GM18507 (cell line): ENCODE results near the gene GPC3.

Experiments
- DNase-seq: peaks from one replicate; pipeline ENCODE4 v3.0.0; 2011; ENCODE audit warnings: low read depth; ENCODE audit not compliant: insufficient read length; ENCODE audit errors: extremely low spot score
- FAIRE-seq: peaks from 2 replicates; lab custom pipeline; 2011; peaks lifted over from hg19 to GRCh38; lab: Jason Lieb, UNC

The GPC3 gene

GRCh38 chrX:133865761-133866471 lies 119.5 kb downstream of the GPC3 start:
- DNase-seq = no peak
- FAIRE-seq = peak; percentile 56

- FAIRE-seq = no peak
- no peak for DNase-seq
Measured at GRCh38 chrX:133864236-133864635, 121.2 kb downstream of the GPC3 start.

GRCh38 chrX:133859860-133860259 lies 125.5 kb downstream of the GPC3 start:
- no peak for DNase-seq
- no peak for FAIRE-seq

GRCh38 chrX:133859336-133859735 lies 126.1 kb downstream of the GPC3 start:
- FAIRE-seq = no peak
- no peak for DNase-seq

- DNase-seq (no peak), FAIRE-seq (no peak)
Measured at GRCh38 chrX:133857640-133858269, 127.6 kb downstream of the GPC3 start.

GRCh38 chrX:133856819-133857218 lies 128.6 kb downstream of the GPC3 start:
- DNase-seq (no peak), FAIRE-seq (no peak)

- FAIRE-seq = no peak
Measured at GRCh38 chrX:133854290-133854689, 131.1 kb downstream of the GPC3 start.

GRCh38 chrX:133852837-133853356 lies 132.5 kb downstream of the GPC3 start:
- DNase-seq = no peak
- FAIRE-seq = peak; percentile 29

More at GRCh38 chrX:133854290-133854689, 131.1 kb downstream of the GPC3 start:
- DNase-seq = no peak

GRCh38 chrX:133852401-133852800 lies 133.0 kb downstream of the GPC3 start:
- DNase-seq = no peak
- no peak for FAIRE-seq

- FAIRE-seq = no peak
- no peak for DNase-seq
Measured at GRCh38 chrX:133850399-133850798, 135.0 kb downstream of the GPC3 start.

GRCh38 chrX:133849676-133850075 lies 135.7 kb downstream of the GPC3 start:
- no peak for FAIRE-seq
- DNase-seq = no peak

- FAIRE-seq (peak; percentile 42), DNase-seq (no peak)
Measured at GRCh38 chrX:133847340-133847994, 137.9 kb downstream of the GPC3 start.

- FAIRE-seq (no peak), DNase-seq (no peak)
Measured at GRCh38 chrX:133846311-133846710, 139.1 kb downstream of the GPC3 start.

GRCh38 chrX:133840415-133840814 lies 145.0 kb downstream of the GPC3 start:
- FAIRE-seq (peak; percentile 44), DNase-seq (no peak)

GRCh38 chrX:133838761-133839676 lies 146.4 kb downstream of the GPC3 start:
- peak; percentile 58 for FAIRE-seq

GRCh38 chrX:133837091-133837490 lies 148.3 kb downstream of the GPC3 start:
- FAIRE-seq (no peak), DNase-seq (no peak)

More at GRCh38 chrX:133838761-133839676, 146.4 kb downstream of the GPC3 start:
- no peak for DNase-seq

GRCh38 chrX:133836561-133836960 lies 148.8 kb downstream of the GPC3 start:
- DNase-seq (no peak), FAIRE-seq (no peak)

- no peak for DNase-seq
- peak; percentile 18 for FAIRE-seq
Measured at GRCh38 chrX:133834771-133835170, 150.6 kb downstream of the GPC3 start.

GRCh38 chrX:133819546-133819945 lies 165.8 kb downstream of the GPC3 start:
- DNase-seq (no peak), FAIRE-seq (peak; percentile 21)
